ENCODE data around the gene CCDC43.
A peak's percentile ranks its signal among the peaks of the same experiment; 100 is the strongest.
"Not testable (repeated sequence)": the region's sequence is repeated elsewhere in the genome, so short reads cannot be mapped to it uniquely, and the experiment has no call there.

CCDC43 gene

DNA sequence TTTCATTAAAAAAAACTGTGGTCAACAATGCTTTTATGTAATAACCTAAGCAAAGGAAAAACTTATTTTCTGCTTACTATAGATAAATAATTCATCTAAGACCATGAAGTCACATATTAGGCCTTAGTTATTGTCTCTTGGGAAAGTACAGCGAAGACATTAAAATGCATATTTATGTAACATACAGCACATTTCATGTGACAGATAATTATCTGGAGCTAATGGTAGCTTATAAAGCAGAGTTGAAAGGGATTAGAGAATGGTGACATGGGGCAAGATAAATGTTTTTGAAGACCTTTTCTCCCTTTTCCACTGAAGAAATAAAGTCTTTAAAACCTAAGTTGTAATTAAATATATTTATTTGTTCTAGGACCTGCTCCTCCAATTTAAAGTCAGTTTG is 23.6 kb downstream of the CCDC43 start:
- no peak for DNase-seq

DNA sequence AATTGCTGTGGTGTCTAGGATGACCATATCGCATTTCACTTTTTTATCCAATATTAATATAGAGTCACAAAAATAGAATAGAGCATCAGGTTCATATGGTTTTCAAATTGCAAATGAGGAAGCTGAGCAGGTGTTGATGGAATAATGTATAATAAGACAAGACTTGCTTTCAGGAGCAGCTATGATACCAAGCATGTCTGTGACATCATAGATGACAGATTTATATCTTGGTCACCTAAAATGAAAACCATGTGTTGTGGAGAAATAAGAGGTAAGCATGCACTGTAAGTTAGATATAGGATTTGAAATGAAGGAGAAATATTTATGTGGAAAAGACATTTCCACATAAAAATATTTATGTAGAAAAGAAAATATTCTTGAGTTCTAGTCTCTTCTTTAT is 24.7 kb downstream of the CCDC43 start:
- DNase-seq, result no peak

GRCh38 chr17:44663095-44663494 is 26.5 kb downstream of the CCDC43 start:
- DNase-seq, result no peak

DNA sequence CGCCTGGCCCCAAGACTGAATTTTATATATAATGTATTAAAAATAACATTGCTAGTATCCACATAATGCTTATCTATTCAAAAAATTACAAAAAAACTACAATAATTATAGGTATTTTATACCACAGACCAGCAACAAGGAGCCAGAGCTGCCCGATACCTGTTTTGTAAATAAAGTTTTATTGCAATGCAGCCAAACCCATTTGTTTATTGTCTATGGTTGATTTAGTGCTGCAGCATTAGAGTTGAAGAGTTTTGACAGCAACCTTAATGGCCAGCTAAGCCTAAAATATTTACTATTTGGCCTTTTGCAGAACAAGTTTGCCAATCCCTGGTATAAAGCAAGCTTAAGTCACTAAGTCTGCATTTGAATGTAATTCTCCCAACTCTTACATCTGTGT is 27.7 kb downstream of the CCDC43 start:
- DNase-seq, result no peak

DNA sequence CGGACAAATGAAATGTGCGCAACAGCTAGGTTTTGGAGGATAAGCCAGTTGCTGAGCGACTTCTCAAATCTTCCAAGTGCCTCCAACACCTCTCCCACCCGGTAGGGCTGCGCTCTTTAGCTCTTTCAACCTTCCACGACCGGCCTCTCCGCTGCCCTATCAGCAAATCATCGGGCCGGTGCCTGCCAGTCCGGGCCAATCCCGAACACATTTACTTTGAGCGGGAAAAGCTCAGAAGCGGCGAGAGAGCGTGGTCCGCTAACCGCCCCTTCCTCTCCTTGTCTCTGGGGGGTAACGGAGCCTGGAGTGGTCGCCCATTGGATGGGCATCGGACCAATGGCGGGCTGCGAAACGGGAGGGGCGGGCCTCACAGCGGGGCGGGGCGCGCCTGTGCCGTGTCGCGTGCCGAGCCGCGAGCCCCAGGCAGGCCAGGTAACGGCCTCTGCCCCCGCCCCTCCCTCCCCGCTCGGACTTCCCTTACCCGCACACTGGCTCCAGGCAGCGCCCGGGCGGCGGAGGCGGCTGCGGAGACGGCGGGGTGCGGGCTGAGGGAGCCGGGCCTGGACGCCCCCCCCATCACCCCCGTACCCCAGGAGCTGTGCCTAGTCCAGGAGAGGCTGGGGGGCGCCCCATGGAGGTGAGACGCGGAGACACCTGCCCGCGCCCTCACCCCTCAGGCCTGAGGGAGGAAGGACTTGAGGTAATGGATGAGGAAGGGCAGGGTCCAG is 33.4 kb downstream of the CCDC43 start, which contains the start of gene MEIOC:
Gene MEIOC, plus strand, starts transcription at position 486 of the 728 bp plus-strand sequence. Its CDS starts 146 bp downstream, at position 632.
- DNase-seq, result peak; percentile 58

DNA sequence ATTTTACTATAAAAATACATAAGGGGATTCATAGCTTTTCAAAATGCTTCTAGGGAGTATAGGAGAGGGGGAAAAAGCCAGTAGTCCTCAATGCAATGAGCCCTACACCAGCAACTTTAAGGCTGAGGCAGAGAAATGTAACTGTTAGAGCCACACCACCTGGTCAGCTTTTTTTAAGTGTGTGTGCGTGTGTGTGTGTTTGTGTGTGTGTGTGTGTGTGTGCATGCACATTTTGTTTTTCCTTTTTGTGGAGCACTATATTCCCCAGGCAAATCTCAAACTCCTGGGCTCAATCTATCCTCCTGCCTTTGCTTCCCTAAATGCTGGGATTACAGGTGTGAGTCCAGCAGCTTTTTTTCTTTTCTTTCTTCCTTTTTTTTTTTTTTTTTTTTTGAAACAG is 35.6 kb downstream of the CCDC43 start:
- DNase-seq, result no peak

- no peak for DNase-seq
Observed at GRCh38 chr17:44653384-44653783, 36.2 kb downstream of the CCDC43 start.

GRCh38 chr17:44652727-44653126 is 36.8 kb downstream of the CCDC43 start:
- DNase-seq, result no peak

DNA sequence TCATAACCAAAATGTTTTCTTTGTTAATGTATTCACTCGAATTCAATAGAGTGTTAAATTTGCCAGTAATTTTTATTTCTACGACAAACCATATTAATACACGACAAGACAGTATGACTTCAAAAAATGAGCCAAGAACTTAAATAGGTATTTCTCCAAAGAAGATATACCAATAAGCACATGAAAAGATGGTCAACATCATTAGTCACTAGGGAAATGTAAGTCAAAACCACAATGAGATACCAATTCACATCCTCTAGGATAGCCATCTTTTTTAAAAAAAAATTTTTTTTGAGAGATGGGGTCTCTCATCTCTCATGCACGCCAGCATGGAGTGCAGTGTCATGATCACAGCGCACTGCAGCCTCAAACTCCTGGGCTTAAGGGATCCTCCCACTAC is 38.3 kb downstream of the CCDC43 start:
- DNase-seq, result no peak

DNA sequence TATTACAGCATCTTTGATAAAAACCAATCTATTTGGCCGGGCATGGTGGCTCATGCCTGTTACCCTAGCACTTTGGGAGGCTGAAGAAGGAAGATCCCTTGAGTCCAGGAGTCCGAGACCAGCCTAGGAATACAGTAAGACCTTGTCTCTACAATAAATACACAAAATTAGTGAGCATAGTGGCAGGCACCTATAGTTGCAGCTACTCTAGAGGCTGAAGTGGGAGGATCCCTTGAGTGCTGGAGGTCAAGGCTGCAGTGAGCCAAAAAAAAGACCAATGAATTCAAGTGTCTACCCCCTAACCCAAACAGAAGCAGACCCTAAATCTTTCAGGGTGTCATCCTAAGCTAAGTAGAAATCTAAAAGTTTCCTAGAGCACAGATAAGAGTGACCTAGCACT is 40.6 kb downstream of the CCDC43 start:
- no peak for DNase-seq

- DNase-seq, result no peak
Observed at GRCh38 chr17:44647736-44648135, 41.8 kb downstream of the CCDC43 start.

GRCh38 chr17:44646280-44646679 is 43.3 kb downstream of the CCDC43 start:
- no peak for DNase-seq

GRCh38 chr17:44645341-44645740 is 44.2 kb downstream of the CCDC43 start:
- DNase-seq, result no peak

DNA sequence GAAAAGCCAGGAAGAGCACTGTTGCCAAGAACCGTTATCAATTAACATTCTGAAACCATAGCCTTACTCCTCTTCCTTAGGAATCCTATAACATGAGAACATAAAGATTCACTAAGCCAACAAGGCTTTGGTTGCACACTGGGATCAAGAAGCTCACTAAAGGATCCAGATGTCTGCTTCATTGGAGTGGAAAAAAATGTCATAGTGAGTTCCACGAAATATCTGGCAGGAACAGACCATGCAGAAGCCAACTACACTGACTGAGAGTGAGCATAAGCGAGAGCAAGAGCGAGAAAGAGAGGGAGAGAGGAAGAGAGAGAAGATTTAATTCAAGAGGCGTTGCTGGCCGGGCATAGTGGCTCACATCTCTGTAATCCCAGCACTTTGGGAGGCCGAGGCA is 46.7 kb downstream of the CCDC43 start:
- DNase-seq, result no peak

DNA sequence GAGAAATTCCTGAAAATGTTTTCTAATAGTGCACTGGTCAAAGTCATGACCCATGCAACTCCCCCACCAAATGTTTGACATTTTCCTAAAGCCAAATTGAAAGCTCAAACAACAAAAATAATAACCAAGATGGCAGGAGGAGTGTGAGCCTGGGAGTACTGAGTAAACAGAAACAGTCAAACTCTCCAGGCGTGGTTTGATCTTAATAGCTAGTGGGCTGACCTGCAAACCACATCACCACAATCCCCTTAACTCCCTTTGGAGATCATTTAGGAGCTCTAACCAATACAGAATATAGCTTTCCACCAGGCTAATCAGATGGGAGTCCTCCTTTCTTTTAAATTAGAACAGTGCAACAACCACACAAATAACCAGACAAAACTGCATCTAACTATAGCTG is 52.5 kb downstream of the CCDC43 start:
- DNase-seq, result no peak

DNA sequence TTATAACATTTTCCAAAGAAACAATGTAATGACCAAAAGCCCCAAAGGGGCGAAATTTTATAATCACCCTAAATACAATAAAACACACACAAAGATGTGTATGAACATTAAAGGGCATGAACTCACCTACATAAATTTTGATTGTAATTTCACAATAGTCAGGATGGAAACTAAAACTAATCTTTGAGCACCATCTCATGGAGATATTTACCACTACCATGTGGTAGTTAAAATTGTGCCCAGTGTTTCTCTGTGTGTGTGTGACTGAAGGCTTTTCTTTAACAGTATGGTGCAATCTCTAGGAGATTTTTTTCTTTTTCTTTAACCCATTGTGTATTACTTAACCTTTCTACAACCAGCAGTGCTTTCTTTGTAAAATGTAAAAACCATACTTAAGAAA is 53.0 kb downstream of the CCDC43 start:
- peak; percentile 41 for DNase-seq

GRCh38 chr17:44634401-44634800 is 55.2 kb downstream of the CCDC43 start:
- not testable (repeated sequence) for DNase-seq

DNA sequence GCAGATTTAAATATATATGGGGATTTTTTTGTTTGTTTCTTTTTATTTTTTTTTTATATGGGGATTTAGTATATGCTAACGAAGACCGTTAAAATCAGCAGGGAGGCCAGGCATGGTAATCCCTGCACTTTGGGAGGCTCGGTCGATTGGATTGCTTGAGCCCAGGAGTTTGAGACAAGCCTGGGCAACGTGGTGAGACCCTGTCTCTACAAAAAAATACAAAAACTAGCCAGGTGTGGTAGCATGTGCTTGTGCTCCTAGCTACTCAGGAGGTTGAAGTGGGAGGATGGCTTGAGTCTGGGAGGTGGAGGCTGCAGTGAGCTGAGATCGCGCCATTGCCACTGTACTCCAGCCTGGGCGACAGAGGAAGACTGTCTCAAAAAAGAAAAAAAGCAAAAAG is 55.6 kb downstream of the CCDC43 start:
- DNase-seq, result no peak

DNA sequence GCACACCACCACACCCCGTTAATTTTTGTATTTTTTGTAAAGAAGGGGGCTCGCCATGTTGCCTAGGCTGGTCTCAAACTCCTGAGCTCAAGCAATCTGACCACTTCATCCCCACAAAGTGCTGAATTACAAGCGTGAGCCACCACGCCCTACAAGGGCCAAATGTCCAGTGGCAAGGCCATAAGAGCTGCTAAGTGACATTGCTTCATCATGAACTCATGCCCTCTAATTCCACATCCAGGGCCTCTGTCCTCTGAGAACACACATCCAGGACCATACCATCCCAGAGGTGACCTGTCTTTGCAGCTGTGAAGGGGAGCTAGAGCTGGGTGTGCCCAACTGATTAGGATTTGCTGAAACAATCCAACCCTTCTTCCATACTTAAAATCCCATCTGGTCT is 58.9 kb downstream of the CCDC43 start:
- no peak for DNase-seq

GRCh38 chr17:44629314-44629713 is 60.3 kb downstream of the CCDC43 start:
- DNase-seq, result no peak

DNA sequence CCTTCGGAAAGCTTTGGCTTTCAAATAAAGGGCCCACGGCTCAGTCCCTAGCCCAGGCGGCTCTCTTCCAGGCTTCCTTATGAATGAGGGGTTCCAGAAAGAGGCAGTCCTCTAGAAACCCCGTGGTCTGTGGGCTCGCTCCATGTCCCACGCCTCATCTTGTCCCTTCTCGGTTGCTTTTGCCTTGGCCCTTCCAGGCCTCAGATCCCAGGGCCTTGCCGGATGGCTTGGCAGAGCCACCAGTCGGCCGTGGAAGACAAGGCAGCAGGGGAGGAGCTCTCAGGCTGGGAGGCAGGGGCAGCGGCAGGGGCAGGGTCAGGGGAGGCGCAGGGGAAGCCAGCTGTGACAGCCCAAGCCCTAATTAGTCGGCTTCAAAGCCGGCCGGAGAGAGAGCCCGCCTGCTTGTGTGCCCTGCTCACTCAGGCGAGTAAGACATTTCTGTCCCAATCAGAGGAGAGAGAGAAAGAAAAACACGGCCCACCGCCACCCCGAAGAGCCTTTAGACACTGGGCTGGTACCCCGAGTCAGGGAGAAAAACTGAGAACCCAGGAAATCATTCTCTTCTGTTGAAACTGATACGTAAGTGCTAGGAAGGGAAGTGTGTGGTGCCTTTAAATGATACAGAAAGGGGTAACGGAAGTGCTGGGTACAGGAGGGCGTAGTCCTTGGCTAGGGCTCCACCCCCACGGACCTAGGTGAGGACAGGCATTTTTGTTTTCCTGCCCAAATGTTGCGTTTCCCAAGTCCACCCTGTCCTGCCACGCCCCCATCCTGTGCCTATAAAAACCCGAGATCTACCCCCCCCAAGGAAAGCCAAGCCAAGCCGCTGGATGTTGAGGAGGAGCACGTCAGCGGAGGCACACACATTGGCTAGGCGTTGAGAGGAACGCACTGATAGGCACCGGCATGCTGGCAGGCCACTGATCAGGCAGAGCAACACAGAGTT is 61.1 kb downstream of the CCDC43 start:
- DNase-seq, result no peak

GRCh38 chr17:44627513-44628242 is 61.9 kb downstream of the CCDC43 start:
- DNase-seq, result no peak

Measured in hematopoietic multipotent progenitor cell treated with erythropoietin and hydrocortisone succinate and interleukin-3 and kit ligand, for 8 days (in vitro differentiated cells).